Activated CD8-positive, alpha-beta T cell treated with anti-CD3 and anti-CD28 coated beads for 36 hours (primary cell): ENCODE results near the gene HAUS6. TPM values are rescaled to one million over a fixed set of nuclear protein-coding genes. Genes with fewer than 3 reads are reported as not detected.
"Not testable (repeated sequence)": the region's sequence is repeated elsewhere in the genome, so short reads cannot be mapped to it uniquely, and the experiment has no call there.

Experiments
- ATAC-seq: fragments of 200-7000 bp; cut with Tn5 transposase; one replicate; pipeline ENCODE4 v1.10.0; 2021; ENCODE audit warnings: mild to moderate bottlenecking, moderate library complexity
- CTCF ChIA-PET: fragments of 350-600 bp; sonication (Branson Sonifier 250); formaldehyde crosslinking; loops from one replicate; lab custom pipeline; 2021; ENCODE audit warnings: antibody characterized with exemption; lab: Charles Lee
- POLR2A ChIA-PET: fragments of 350-600 bp; sonication (Branson Sonifier 250); formaldehyde crosslinking; loops from one replicate; lab custom pipeline; 2021; ENCODE audit warnings: antibody characterized with exemption; lab: Charles Lee
- DNase-seq: peaks from one replicate; pipeline ENCODE4 v3.0.0-alpha.2; 2020
- H3K27ac Mint-ChIP-seq: one replicate; pipeline ENCODE4 v1.8.0; 2021; ENCODE audit warnings: mild to moderate bottlenecking, mixed read lengths
- H3K27me3 Mint-ChIP-seq: one replicate; pipeline ENCODE4 v1.8.0; 2021; ENCODE audit warnings: mixed read lengths
- H3K36me3 Mint-ChIP-seq: one replicate; pipeline ENCODE4 v1.8.0; 2021; ENCODE audit warnings: low read depth, mixed read lengths
- H3K4me1 Mint-ChIP-seq: one replicate; pipeline ENCODE4 v1.8.0; 2021; ENCODE audit warnings: low read depth, mixed read lengths
- H3K4me3 Mint-ChIP-seq: one replicate; pipeline ENCODE4 v1.8.0; 2021; ENCODE audit warnings: mild to moderate bottlenecking, moderate library complexity, mixed read lengths
- H3K9me3 Mint-ChIP-seq: one replicate; pipeline ENCODE4 v1.8.0; 2021; ENCODE audit warnings: mixed read lengths
- CTCF ChIP-seq: fragments of 200-600 bp; IDR thresholded peaks from one replicate; pipeline ENCODE4 v1.8.0; 2022; ENCODE audit warnings: antibody characterized with exemption, mild to moderate bottlenecking
- intact Hi-C: fragments of 100-400 bp; cut with micrococcal nuclease; formaldehyde crosslinking; loops from one replicate; pipeline ENCODE4 v1.10.0; 2022
- total RNA-seq, 2 experiments: library from RNA; stranded (reverse); gene quantifications; one replicate each; pipeline ENCODE4 v1.2.3, GENCODE V29; 2021

Gene HAUS6
- total RNA-seq, 2 experiments from 2014 or later: 30.8 to 35.8 TPM

- intact Hi-C loops: no loop called here
- DNase-seq (no peak), ATAC-seq (no peak)
- peaks cover 7% of the 10 kb centered on the region for H3K4me1 Mint-ChIP-seq
- ChIA-PET CTCF (interaction anchor here (1.0 to 4.8 kb wide), 12 partner anchors 10 to 1215 kb away, joined by 3 to 43 read pairs (median 6); partner anchors contain the start of gene RRAGA), POLR2A (no interaction called here)
- no peak for TF ChIP-seq CTCF
- H3K9me3 Mint-ChIP-seq: no peaks in the 10 kb centered on the region
- peaks cover 10% of the 10 kb centered on the region for H3K27me3 Mint-ChIP-seq
- no peaks in the 10 kb centered on the region for H3K36me3 Mint-ChIP-seq
- no peak overlapping the region for H3K4me3 Mint-ChIP-seq
- H3K27ac Mint-ChIP-seq: no peak overlapping the region
These were observed 74.9 kb downstream of the HAUS6 start for GRCh38 chr9:19027825-19028224.

GRCh38 chr9:19026375-19026774, 76.3 kb downstream of the HAUS6 start:
- CTCF ChIA-PET: interaction anchor here (0.6 to 4.8 kb wide), 8 partner anchors 11 to 772 kb away, joined by 3 to 43 read pairs (median 4); partner anchors contain the start of gene RRAGA
- peak; percentile 56 for DNase-seq
- no peak overlapping the region for H3K4me3 Mint-ChIP-seq

GRCh38 chr9:19023078-19023477, 79.6 kb downstream of the HAUS6 start:
- POLR2A ChIA-PET: no interaction called here
- no peak for ATAC-seq
- Mint-ChIP-seq H3K27me3 (peaks cover 3% of the 10 kb centered on the region), H3K36me3 (no peaks in the 10 kb centered on the region), H3K4me1 (peaks cover 7% of the 10 kb centered on the region), H3K4me3 (no peak overlapping the region), H3K9me3 (no peaks in the 10 kb centered on the region), H3K27ac (no peak overlapping the region)
- TF ChIP-seq CTCF: no peak
- CTCF ChIA-PET: no interaction called here
- no peak for DNase-seq
- intact Hi-C loops: no loop called here

More at GRCh38 chr9:19026375-19026774, 76.3 kb downstream of the HAUS6 start:
- TF ChIP-seq CTCF: no peak
- Mint-ChIP-seq H3K4me1 (peaks cover 7% of the 10 kb centered on the region), H3K27ac (no peak overlapping the region), H3K36me3 (no peaks in the 10 kb centered on the region), H3K27me3 (peaks cover 10% of the 10 kb centered on the region), H3K9me3 (no peaks in the 10 kb centered on the region)
- intact Hi-C loops: no loop called here
- POLR2A ChIA-PET: interaction anchor here (0.9 kb wide), 1 partner anchor 11 kb away, joined by 3 read pairs; no protein-coding TSS in a partner anchor
- ATAC-seq: peak; percentile 53

- Mint-ChIP-seq H3K27ac (no peak overlapping the region), H3K9me3 (no peaks in the 10 kb centered on the region), H3K36me3 (no peaks in the 10 kb centered on the region), H3K27me3 (peaks cover 3% of the 10 kb centered on the region), H3K4me1 (peaks cover 7% of the 10 kb centered on the region), H3K4me3 (no peak overlapping the region)
- CTCF ChIA-PET: interaction anchor here (0.6 to 1.2 kb wide), 2 partner anchors 355 to 767 kb away, joined by 4 read pairs; no protein-coding TSS in a partner anchor
- intact Hi-C loops: no loop called here
- POLR2A ChIA-PET: interaction anchor here (0.5 to 1.3 kb wide), 2 partner anchors 27 to 260 kb away, joined by 3 to 4 read pairs; partner anchors contain the start of gene RRAGA
- TF ChIP-seq CTCF: no peak
- ATAC-seq (no peak), DNase-seq (no peak)
These were observed 80.5 kb downstream of the HAUS6 start for GRCh38 chr9:19022206-19022605.

GRCh38 chr9:19021649-19022048, 81.1 kb downstream of the HAUS6 start:
- CTCF ChIA-PET: interaction anchor here (0.6 to 1.4 kb wide), 3 partner anchors 355 to 767 kb away, joined by 4 read pairs; no protein-coding TSS in a partner anchor
- DNase-seq, H3K36me3 Mint-ChIP-seq, H3K4me3 Mint-ChIP-seq, H3K4me1 Mint-ChIP-seq, H3K9me3 Mint-ChIP-seq, intact Hi-C loops, ATAC-seq, H3K27ac Mint-ChIP-seq, H3K27me3 Mint-ChIP-seq: not testable (repeated sequence)
- POLR2A ChIA-PET: interaction anchor here (0.5 to 1.3 kb wide), 2 partner anchors 28 to 261 kb away, joined by 3 to 4 read pairs; partner anchors contain the start of gene RRAGA
